Measurements from ENCODE around the gene LANCL2. TPM values are rescaled to one million over a fixed set of nuclear protein-coding genes. Genes with fewer than 3 reads are reported as not detected.

Gene LANCL2
- total and polyA plus RNA-seq, 7 donors = 5.9 to 9.6 (median 8.3) TPM

Other genes starting within 250 kb of the LANCL2 start
- gene VOPP1, start 207.2 kb downstream of the LANCL2 start, total RNA-seq = 10 to 100 TPM; 22.2 to 26.4 (median 24.3) TPM
- 10 to 100 TPM; 57.8 to 59.5 (median 59.5) TPM for gene VOPP1, start 207.2 kb downstream of the LANCL2 start, polyA plus RNA-seq